Measurements from ENCODE around the gene LRRC47.

The LRRC47 gene

GRCh38 chr1:3785456-3786157 lies 10.7 kb downstream of the LRRC47 start:
- DNase-seq = no peak

- DNase-seq = no peak
These were observed 11.3 kb downstream of the LRRC47 start for GRCh38 chr1:3785045-3785444.

GRCh38 chr1:3783651-3784474 lies 12.4 kb downstream of the LRRC47 start:
- no peak for DNase-seq

- DNase-seq = no peak
These were observed 15.4 kb downstream of the LRRC47 start for GRCh38 chr1:3780901-3781300.

- no peak for DNase-seq
These were observed 16.3 kb downstream of the LRRC47 start for GRCh38 chr1:3779912-3780416.

- DNase-seq = no peak
These were observed 16.9 kb downstream of the LRRC47 start for GRCh38 chr1:3779265-3779911.

- no peak for DNase-seq
These were observed 17.6 kb downstream of the LRRC47 start for GRCh38 chr1:3778590-3779264.

- no peak for DNase-seq
These were observed 18.4 kb downstream of the LRRC47 start for GRCh38 chr1:3777647-3778589.

- DNase-seq = no peak
These were observed 19.2 kb downstream of the LRRC47 start for GRCh38 chr1:3777078-3777547.

- no peak for DNase-seq
These were observed 19.9 kb downstream of the LRRC47 start for GRCh38 chr1:3776231-3776961.

GRCh38 chr1:3775490-3776230 lies 20.6 kb downstream of the LRRC47 start:
- DNase-seq = no peak

- DNase-seq = no peak
These were observed 21.3 kb downstream of the LRRC47 start for GRCh38 chr1:3774946-3775489.

- no peak for DNase-seq
These were observed 21.9 kb downstream of the LRRC47 start for GRCh38 chr1:3774276-3774945.

- no peak for DNase-seq
These were observed 22.6 kb downstream of the LRRC47 start for GRCh38 chr1:3773572-3774275.

GRCh38 chr1:3772715-3773571 lies 23.4 kb downstream of the LRRC47 start, which contains the start of gene SMIM1:
Gene SMIM1 (plus strand): TSS chr1:3772749. CDS start chr1:3775374, 2,625 bp downstream.
- no peak for DNase-seq

- no peak for DNase-seq
These were observed 24.1 kb downstream of the LRRC47 start for GRCh38 chr1:3772027-3772714.
